NT2/D1 (cell line): ENCODE measurements around the gene VENTX.
"Not testable (repeated sequence)": the region's sequence is repeated elsewhere in the genome, so short reads cannot be mapped to it uniquely, and the experiment has no call there.

Experiments used
- DNase-seq: peaks from one replicate; pipeline ENCODE4 v3.0.0-alpha.2; 2011; ENCODE audit warnings: low read depth, low spot score
- H3K27me3 ChIP-seq: 2 replicates; pipeline ENCODE4 v1.6.0; 2011; ENCODE audit warnings: mild to moderate bottlenecking; ENCODE audit not compliant: insufficient read length, insufficient read depth
- H3K36me3 ChIP-seq: 2 replicates; pipeline ENCODE4 v1.6.1; 2011; ENCODE audit warnings: mild to moderate bottlenecking, low read length, mixed read lengths; ENCODE audit not compliant: insufficient read depth, insufficient read length
- H3K4me1 ChIP-seq: 2 replicates; pipeline ENCODE4 v1.5.1; 2011; ENCODE audit not compliant: insufficient read depth, insufficient read length
- H3K4me3 ChIP-seq: 2 replicates; pipeline ENCODE4 v1.5.1; 2011; ENCODE audit warnings: low read depth; ENCODE audit not compliant: insufficient read length
- H3K9ac ChIP-seq: 2 replicates; pipeline ENCODE4 v1.6.0; 2011; ENCODE audit warnings: low read depth; ENCODE audit not compliant: insufficient read length
- H3K9me3 ChIP-seq: 2 replicates; pipeline ENCODE4 v1.5.1; 2011; ENCODE audit warnings: mild to moderate bottlenecking, low read length; ENCODE audit not compliant: insufficient read depth
- SUZ12 ChIP-seq: IDR thresholded peaks from 2 replicates; pipeline ENCODE4 v1.6.1; 2011; ENCODE audit not compliant: insufficient read length, insufficient read depth; ENCODE audit errors: extremely low read depth
- YY1 ChIP-seq: IDR thresholded peaks from 2 replicates; pipeline ENCODE4 v1.6.1; 2011; ENCODE audit not compliant: insufficient read length, insufficient read depth
- ZNF274 ChIP-seq: IDR thresholded peaks from 2 replicates; pipeline ENCODE4 v1.6.1; 2011; ENCODE audit warnings: mild to moderate bottlenecking, low read depth, low read length

The VENTX gene

DNA sequence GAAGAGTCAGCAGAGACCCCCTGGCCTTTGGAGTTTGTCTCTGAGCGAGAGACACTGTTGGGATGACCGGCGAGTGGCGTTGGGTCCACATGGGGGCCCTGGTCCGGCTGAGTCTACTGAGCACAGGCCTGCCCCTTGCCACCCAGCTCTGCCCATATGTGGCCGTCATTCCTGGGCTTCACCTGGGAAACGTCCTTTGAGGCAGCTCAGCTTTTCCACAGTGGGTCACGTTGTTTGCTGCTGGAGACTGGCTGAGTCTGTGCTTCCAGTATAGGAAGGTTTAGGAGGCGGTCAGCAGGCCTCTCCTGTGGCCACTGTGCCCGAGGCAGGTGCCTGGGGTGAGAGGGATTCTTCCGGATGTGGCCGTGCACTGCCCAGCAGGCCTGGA is 21.9 kb downstream of the VENTX start:
- TF ChIP-seq YY1 (no peak), SUZ12 (no peak), ZNF274 (no peak)
- H3K4me3 ChIP-seq: no peak overlapping the region
- peaks cover 35% of the 10 kb centered on the region for H3K27me3 ChIP-seq
- no peak overlapping the region for H3K9ac ChIP-seq
- peaks cover 12% of the 10 kb centered on the region for H3K4me1 ChIP-seq
- DNase-seq: no peak
- H3K36me3 ChIP-seq: no peaks in the 10 kb centered on the region
- H3K9me3 ChIP-seq: no peaks in the 10 kb centered on the region

GRCh38 chr10:133260895-133261725 is 23.5 kb downstream of the VENTX start:
- no peak for DNase-seq
- Histone ChIP-seq H3K9me3 (no peaks in the 10 kb centered on the region), H3K36me3 (no peaks in the 10 kb centered on the region), H3K4me3 (peak overlapping the region; percentile 60), H3K9ac (peak overlapping the region; percentile 80), H3K4me1 (peaks cover 12% of the 10 kb centered on the region), H3K27me3 (peaks cover 35% of the 10 kb centered on the region)
- no peak for TF ChIP-seq YY1
- TF ChIP-seq ZNF274: no peak
- no peak for TF ChIP-seq SUZ12

GRCh38 chr10:133261726-133262325 is 24.2 kb downstream of the VENTX start:
- Histone ChIP-seq H3K36me3 (no peaks in the 10 kb centered on the region), H3K4me1 (peaks cover 12% of the 10 kb centered on the region), H3K9ac (peak overlapping the region; percentile 80), H3K27me3 (peaks cover 35% of the 10 kb centered on the region), H3K4me3 (peak overlapping the region; percentile 60), H3K9me3 (no peaks in the 10 kb centered on the region)
- no peak for DNase-seq
- TF ChIP-seq YY1 (no peak), ZNF274 (no peak), SUZ12 (no peak)

DNA sequence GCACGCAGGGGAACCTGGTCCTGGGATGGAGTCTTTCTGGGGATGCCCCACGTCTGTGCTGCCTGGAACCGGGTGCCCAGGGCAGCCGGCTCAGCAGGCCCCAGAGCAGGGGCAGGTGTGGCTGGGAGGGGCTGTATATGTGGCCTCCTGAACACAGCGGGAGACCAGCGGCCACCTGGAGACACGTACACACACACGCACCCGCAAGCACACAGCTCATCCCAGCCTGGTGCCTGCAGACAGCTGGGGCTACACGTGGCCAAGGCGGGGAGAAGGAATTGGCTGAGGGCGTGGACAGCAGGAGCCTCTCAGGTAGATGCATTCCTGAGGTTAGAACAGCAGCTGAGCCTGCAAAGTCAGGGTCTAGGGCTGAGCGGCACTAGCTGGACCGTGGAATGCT is 25.0 kb downstream of the VENTX start:
- Histone ChIP-seq H3K27me3 (peaks cover 35% of the 10 kb centered on the region), H3K9ac (peak overlapping the region; percentile 21), H3K36me3 (peaks cover 3% of the 10 kb centered on the region), H3K4me3 (no peak overlapping the region), H3K4me1 (peaks cover 12% of the 10 kb centered on the region), H3K9me3 (no peaks in the 10 kb centered on the region)
- no peak for DNase-seq
- TF ChIP-seq ZNF274 (no peak), SUZ12 (no peak), YY1 (no peak)

- Histone ChIP-seq H3K27me3 (peaks cover 35% of the 10 kb centered on the region), H3K9ac (no peak overlapping the region), H3K36me3 (peaks cover 3% of the 10 kb centered on the region), H3K9me3 (no peaks in the 10 kb centered on the region), H3K4me1 (peaks cover 8% of the 10 kb centered on the region), H3K4me3 (no peak overlapping the region)
- TF ChIP-seq SUZ12 (no peak), ZNF274 (no peak), YY1 (no peak)
- no peak for DNase-seq
Observed at GRCh38 chr10:133263674-133264073, 26.0 kb downstream of the VENTX start.

DNA sequence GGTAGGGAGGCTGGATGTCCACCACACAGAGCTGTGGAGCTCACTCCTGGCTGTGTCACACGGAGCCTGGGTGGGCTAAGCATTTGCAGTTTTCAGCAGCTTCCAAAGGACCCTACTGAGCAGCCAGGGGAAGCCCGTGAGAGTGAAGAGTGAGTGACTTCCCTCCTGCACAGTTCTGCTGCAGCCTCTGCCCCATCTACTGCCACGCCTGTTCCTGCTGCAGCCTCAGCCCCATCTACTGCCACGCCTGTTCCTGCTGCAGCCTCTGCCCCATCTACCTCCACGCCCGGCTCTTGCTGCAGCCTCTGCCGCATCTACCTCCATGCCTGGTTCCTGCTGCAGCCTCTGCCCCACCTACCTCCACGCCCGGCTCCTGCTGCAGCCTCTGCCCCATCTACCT is 26.8 kb downstream of the VENTX start:
- H3K9ac ChIP-seq: no peak overlapping the region

GRCh38 chr10:133265052-133265451 is 27.4 kb downstream of the VENTX start:
- H3K9ac ChIP-seq, H3K4me3 ChIP-seq, H3K4me1 ChIP-seq, DNase-seq, H3K9me3 ChIP-seq, H3K36me3 ChIP-seq: not testable (repeated sequence)
- H3K27me3 ChIP-seq: peaks cover 30% of the 10 kb centered on the region

More for the DNA sequence above, 26.8 kb downstream of the VENTX start:
- H3K9me3 ChIP-seq: no peaks in the 10 kb centered on the region
- H3K4me3 ChIP-seq: no peak overlapping the region
- no peak for DNase-seq
- peaks cover 8% of the 10 kb centered on the region for H3K4me1 ChIP-seq
- H3K27me3 ChIP-seq: peaks cover 35% of the 10 kb centered on the region
- H3K36me3 ChIP-seq: peaks cover 3% of the 10 kb centered on the region
- no peak for TF ChIP-seq ZNF274
- no peak for TF ChIP-seq YY1
- TF ChIP-seq SUZ12: no peak
